HG03575 (cell line): ENCODE data around the gene FEM1A.
"Not testable (repeated sequence)": the region's sequence is repeated elsewhere in the genome, so short reads cannot be mapped to it uniquely, and the experiment has no call there.

ENCODE experiments used
- ATAC-seq: cut with Tn5 transposase; IDR thresholded peaks from one replicate; pipeline ENCODE4 v1.9.1; 2021; ENCODE audit not compliant: unreplicated experiment, insufficient number of reproducible peaks, low FRiP score; ENCODE audit errors: extremely low read depth

The FEM1A gene

DNA sequence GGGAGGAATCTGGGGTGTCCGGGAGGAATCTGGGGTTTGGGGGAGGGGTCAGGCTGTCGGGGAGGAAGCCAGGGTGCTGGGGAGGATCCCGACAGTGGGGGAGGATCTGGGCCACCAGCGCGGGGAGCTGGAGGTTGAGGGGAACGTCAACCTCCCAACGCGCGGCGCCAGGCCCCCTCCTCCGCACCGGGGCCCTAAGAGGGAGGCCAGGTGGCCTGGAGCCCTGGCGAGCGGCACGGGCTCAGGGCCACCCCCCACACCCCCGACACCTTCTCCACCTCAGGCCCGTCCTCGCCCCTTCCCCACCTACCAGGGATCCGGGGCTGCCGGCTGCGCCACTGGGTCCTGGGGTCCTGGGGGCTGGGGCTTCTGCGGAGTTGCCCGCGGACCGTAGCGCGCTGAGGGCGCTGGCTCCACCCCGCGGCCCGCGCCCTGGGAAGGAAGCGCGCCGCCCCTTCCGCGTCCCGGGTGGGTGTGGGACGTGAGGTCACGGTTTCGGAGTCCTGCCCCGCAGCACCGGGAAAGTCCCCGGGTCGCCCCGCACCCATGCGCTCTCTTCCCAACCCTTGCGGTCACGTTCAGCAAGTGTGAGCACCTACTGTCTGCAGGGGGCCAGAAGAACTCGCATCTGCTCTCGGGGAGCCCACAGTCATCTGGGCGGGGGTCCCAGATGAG is 39.9 kb downstream of the FEM1A start, which contains the start of gene TICAM1:
Gene TICAM1, minus strand, starts transcription at position 409 of the 675 bp plus-strand sequence. CDS start 13,335 bp downstream, outside the sequence.
- no peak for ATAC-seq

- ATAC-seq: not testable (repeated sequence)
Observed at GRCh38 chr19:4831979-4832340, 40.4 kb downstream of the FEM1A start.

DNA sequence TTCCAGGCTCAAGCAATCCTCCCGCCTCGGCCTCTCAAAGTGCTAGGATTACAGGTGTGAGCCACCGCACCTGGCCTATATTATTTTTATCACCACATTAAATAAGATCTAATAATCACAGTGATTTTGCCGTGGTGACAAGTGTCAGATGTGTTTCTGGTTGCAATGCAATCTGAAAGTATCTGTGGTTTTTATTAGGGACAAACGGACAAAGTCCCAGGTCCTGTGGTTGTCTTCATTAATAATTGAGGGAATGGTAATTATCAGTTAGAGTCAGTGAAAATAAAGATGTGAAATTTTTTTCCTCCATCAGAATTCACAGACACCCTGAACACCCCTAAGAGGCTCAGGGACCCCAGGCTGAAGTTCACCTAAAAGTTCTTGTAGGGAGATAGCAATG is 41.2 kb downstream of the FEM1A start:
- no peak for ATAC-seq

DNA sequence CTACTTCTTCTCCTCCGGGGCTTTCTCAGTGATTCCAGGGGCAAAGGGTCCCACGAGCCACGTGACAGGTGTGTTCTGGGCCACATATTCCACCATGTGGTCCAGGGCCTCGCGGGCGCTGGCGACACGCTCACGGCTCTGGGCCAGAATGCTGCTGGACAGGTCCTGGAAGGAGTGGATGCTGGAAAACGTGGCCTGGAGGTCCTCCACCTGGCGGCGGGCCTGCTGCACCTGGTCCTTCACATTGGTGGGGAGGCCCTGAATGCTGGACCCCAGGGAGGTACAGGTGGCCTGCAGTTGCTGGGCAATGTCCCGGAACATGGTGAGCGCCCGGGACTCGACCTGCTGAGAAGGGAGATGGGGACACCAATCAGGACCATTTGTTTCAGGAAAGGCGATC is 47.7 kb downstream of the FEM1A start:
- no peak for ATAC-seq

DNA sequence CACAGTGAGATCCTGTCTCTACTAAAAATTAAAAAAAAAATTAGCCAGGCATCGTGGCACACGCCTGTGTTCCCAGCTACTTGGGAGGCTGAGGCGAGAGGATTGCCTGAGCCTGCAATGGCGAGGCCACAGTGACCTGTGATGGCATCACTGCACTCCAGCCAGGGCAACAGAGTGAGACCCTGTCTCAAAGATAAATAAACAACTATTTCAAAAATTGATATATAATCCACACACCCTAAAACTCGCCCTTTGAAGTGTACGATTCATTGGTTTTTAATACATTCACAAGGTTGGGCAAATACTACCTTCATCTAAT is 52.1 kb downstream of the FEM1A start:
- ATAC-seq: no peak

- no peak for ATAC-seq
Observed at GRCh38 chr19:4844348-4845179, 53.0 kb downstream of the FEM1A start.

GRCh38 chr19:4845975-4846374 is 54.4 kb downstream of the FEM1A start:
- ATAC-seq: not testable (repeated sequence)

DNA sequence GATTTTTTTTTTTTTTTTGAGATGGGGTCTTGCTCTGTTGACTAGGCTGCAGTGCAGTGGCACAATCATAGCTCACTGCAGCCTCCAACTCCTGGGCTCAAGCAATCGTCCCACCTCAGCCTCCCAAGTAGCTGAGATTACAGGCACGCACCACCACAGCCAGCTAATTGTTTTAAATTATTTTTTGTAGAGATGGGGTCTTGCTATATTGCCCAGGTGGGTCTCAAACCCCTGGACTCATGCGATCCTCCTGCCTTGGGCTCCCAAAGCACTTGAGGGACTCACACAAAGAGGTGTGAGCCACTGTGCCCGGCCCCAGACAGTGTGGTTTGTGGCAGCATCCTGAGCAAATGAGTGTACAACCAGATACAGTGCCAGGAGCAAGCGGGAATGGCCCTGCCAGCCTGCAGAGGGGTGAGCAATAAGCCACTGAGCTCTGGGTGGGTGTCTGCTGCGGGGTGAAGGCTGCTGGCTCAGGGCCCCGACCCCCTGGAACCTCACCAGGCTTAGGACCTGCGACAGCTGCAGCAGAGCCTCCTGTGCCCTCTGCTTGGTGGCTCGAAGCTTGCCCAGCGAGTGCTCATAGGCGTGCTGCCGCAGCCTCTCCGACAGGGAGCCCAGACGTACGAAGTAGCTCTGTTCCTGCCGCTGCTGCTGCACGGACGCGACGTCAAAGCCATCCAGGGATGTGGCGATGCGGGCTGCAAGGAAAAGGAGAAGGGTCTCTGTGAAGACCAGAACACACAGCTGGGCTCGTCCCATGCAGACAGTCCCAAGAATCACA is 55.8 kb downstream of the FEM1A start:
- ATAC-seq: no peak

DNA sequence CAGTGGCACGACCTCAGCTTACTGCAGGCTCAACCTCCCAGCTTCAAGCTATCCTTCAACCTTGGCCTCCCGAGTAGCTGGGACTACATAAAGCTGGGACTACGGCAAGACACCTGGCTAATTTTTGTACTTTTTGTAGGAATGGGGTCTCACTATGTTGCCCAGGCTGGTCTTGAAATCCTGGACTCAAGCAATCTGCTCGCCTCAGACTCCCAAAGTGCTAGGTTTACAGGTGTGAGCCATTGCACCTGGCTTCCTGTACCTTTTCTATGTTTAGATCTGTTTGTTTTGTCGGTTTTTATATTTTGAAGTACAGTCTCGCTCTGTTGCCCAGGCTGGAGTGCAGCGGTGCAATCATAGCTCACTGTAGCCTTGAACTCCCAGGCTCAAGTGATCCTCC is 57.5 kb downstream of the FEM1A start:
- ATAC-seq: no peak
